HEK293 (cell line): ENCODE data around the gene PAQR7.
A peak's percentile ranks its signal among the peaks of the same experiment; 100 is the strongest.

ENCODE experiments used
- CTCF ChIA-PET: fragments of 350-600 bp; formaldehyde crosslinking; extraction: SDS; loops from one replicate; lab custom pipeline; 2021; ENCODE audit warnings: antibody characterized with exemption; lab: Yijun Ruan, JAX
- POLR2A ChIA-PET: fragments of 300-600 bp; formaldehyde crosslinking; extraction: SDS; loops from one replicate; lab custom pipeline; 2020; ENCODE audit warnings: antibody characterized with exemption, inconsistent platforms; lab: Yijun Ruan, JAX
- H3K27ac ChIP-seq: fragments of 200-500 bp; sonication (Bioruptor generic); 2 replicates; pipeline ENCODE4 v1.5.1; 2014; ENCODE audit warnings: low read depth, low read length, control low read depth, inconsistent platforms; ENCODE audit errors: extremely low read depth
- H3K36me3 ChIP-seq, 2 experiments: fragments of 200-500 bp in 1 of 2; sonication (Bioruptor generic) in 1 of 2; 1 replicate in 1 of 2; 2 replicates in 1 of 2; pipeline ENCODE4 v1.5.1; 2014 to 2017; ENCODE audit warnings: inconsistent platforms in 2 of 2, low read length in 2 of 2; ENCODE audit not compliant: control insufficient read depth in 2 of 2, insufficient read depth in 1 of 2
- H3K4me1 ChIP-seq: fragments of 200-500 bp; sonication (Bioruptor generic); 2 replicates; pipeline ENCODE4 v1.5.1; 2014; ENCODE audit warnings: mild to moderate bottlenecking, low read length, inconsistent platforms; ENCODE audit not compliant: control insufficient read depth, insufficient read depth
- H3K4me3 ChIP-seq: 2 replicates; pipeline ENCODE4 v1.5.1; 2011; ENCODE audit warnings: low read depth, mild to moderate bottlenecking, control low read depth, low read length, moderate library complexity
- H3K9me3 ChIP-seq: fragments of 200-500 bp; sonication (Bioruptor generic); 2 replicates; pipeline ENCODE4 v1.5.1; 2014; ENCODE audit warnings: low read depth, low read length, inconsistent platforms; ENCODE audit not compliant: control insufficient read depth, insufficient read depth
- PBX3 ChIP-seq: sonication (generic); formaldehyde crosslinking; IDR thresholded peaks from 2 replicates; pipeline ENCODE4 v1.8.1; 2022; ENCODE audit warnings: mild to moderate bottlenecking, moderate library complexity, missing genetic modification reagents
- SCRT2 ChIP-seq: fragments of 450-650 bp; formaldehyde crosslinking; IDR thresholded peaks from 2 replicates; pipeline ENCODE4 v1.5.1; 2016; ENCODE audit warnings: missing biosample characterization, missing genetic modification characterization
- SETDB1 ChIP-seq: IDR thresholded peaks from one replicate; pipeline ENCODE4 v1.6.1; 2017; ENCODE audit warnings: mild to moderate bottlenecking, low read length, moderate library complexity, mixed read lengths; ENCODE audit not compliant: insufficient read length
- SP3 ChIP-seq: fragments of 450-650 bp; formaldehyde crosslinking; IDR thresholded peaks from 2 replicates; pipeline ENCODE4 v1.5.1; 2016; ENCODE audit warnings: missing biosample characterization, missing genetic modification characterization
- ZFP37 ChIP-seq: fragments of 450-650 bp; formaldehyde crosslinking; IDR thresholded peaks from 2 replicates; pipeline ENCODE4 v1.5.1; 2016; ENCODE audit warnings: missing biosample characterization, missing genetic modification characterization
- ZNF112 ChIP-seq: fragments of 450-650 bp; formaldehyde crosslinking; IDR thresholded peaks from 2 replicates; pipeline ENCODE4 v1.5.0; 2017; ENCODE audit warnings: missing biosample characterization, missing genetic modification characterization
- ZNF138 ChIP-seq: fragments of 450-650 bp; formaldehyde crosslinking; IDR thresholded peaks from 2 replicates; pipeline ENCODE4 v1.5.1; 2016; ENCODE audit warnings: missing biosample characterization, missing genetic modification characterization, borderline replicate concordance
- ZNF148 ChIP-seq: fragments of 450-650 bp; formaldehyde crosslinking; IDR thresholded peaks from 2 replicates; pipeline ENCODE4 v1.5.0; 2017; ENCODE audit warnings: missing biosample characterization, missing genetic modification characterization, borderline replicate concordance
- ZNF2 ChIP-seq: fragments of 450-650 bp; formaldehyde crosslinking; IDR thresholded peaks from 2 replicates; pipeline ENCODE4 v1.5.1; 2016; ENCODE audit warnings: missing biosample characterization, missing genetic modification characterization
- ZNF366 ChIP-seq: fragments of 450-650 bp; formaldehyde crosslinking; conservative IDR thresholded peaks from 2 replicates; pipeline ENCODE4 v1.5.1; 2016; ENCODE audit warnings: missing biosample characterization, missing genetic modification characterization
- ZNF530 ChIP-seq: fragments of 450-650 bp; formaldehyde crosslinking; IDR thresholded peaks from 2 replicates; pipeline ENCODE4 v1.5.1; 2016; ENCODE audit warnings: low read depth, missing biosample characterization, missing genetic modification characterization
- ZNF610 ChIP-seq: fragments of 450-650 bp; formaldehyde crosslinking; IDR thresholded peaks from 2 replicates; pipeline ENCODE4 v1.5.1; 2016; ENCODE audit warnings: missing biosample characterization, missing genetic modification characterization, borderline replicate concordance
- ZNF747 ChIP-seq: fragments of 450-650 bp; formaldehyde crosslinking; IDR thresholded peaks from 2 replicates; pipeline ENCODE4 v1.5.1; 2016; ENCODE audit warnings: missing biosample characterization, missing genetic modification characterization
- TF ChIP-seq, protein P1 (sequence below): fragments of 450-650 bp; formaldehyde crosslinking; conservative IDR thresholded peaks from 2 replicates; pipeline ENCODE4 v1.5.1; 2016; ENCODE audit warnings: low read depth, missing biosample characterization, missing genetic modification characterization
- TF ChIP-seq, protein P2 (sequence below): fragments of 450-650 bp; formaldehyde crosslinking; IDR thresholded peaks from 2 replicates; pipeline ENCODE4 v1.5.1; 2017; ENCODE audit warnings: missing biosample characterization, missing genetic modification characterization
- TF ChIP-seq, protein P3 (sequence below): fragments of 450-650 bp; formaldehyde crosslinking; IDR thresholded peaks from 2 replicates; pipeline ENCODE4 v1.5.1; 2016; ENCODE audit warnings: missing biosample characterization, missing genetic modification characterization
- TF ChIP-seq, protein P4 (sequence below): fragments of 450-650 bp; formaldehyde crosslinking; IDR thresholded peaks from 2 replicates; pipeline ENCODE4 v1.5.1; 2017; ENCODE audit warnings: missing biosample characterization, mild to moderate bottlenecking, missing genetic modification characterization, moderate library complexity

Gene PAQR7

GRCh38 chr1:25906644-25907300, 31.3 kb upstream of the PAQR7 start (continued):
- TF ChIP-seq, protein P1, sequence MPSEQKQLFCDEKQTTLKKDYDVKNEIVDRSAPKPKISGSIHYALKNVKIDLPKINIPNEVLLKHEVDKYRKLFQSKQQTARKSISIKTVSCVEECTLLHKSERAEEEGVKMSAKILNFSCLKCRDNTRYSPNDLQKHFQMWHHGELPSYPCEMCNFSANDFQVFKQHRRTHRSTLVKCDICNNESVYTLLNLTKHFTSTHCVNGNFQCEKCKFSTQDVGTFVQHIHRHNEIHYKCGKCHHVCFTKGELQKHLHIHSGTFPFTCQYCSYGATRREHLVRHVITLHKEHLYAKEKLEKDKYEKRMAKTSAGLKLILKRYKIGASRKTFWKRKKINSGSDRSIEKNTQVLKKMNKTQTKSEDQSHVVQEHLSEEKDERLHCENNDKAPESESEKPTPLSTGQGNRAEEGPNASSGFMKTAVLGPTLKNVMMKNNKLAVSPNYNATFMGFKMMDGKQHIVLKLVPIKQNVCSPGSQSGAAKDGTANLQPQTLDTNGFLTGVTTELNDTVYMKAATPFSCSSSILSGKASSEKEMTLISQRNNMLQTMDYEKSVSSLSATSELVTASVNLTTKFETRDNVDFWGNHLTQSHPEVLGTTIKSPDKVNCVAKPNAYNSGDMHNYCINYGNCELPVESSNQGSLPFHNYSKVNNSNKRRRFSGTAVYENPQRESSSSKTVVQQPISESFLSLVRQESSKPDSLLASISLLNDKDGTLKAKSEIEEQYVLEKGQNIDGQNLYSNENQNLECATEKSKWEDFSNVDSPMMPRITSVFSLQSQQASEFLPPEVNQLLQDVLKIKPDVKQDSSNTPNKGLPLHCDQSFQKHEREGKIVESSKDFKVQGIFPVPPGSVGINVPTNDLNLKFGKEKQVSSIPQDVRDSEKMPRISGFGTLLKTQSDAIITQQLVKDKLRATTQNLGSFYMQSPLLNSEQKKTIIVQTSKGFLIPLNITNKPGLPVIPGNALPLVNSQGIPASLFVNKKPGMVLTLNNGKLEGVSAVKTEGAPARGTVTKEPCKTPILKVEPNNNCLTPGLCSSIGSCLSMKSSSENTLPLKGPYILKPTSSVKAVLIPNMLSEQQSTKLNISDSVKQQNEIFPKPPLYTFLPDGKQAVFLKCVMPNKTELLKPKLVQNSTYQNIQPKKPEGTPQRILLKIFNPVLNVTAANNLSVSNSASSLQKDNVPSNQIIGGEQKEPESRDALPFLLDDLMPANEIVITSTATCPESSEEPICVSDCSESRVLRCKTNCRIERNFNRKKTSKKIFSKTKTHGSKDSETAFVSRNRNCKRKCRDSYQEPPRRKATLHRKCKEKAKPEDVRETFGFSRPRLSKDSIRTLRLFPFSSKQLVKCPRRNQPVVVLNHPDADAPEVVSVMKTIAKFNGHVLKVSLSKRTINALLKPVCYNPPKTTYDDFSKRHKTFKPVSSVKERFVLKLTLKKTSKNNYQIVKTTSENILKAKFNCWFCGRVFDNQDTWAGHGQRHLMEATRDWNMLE (tag by site-specific recombination): no peak
- peak; percentile 41; the same call in 1 of the 2 replicates for TF ChIP-seq SP3 (tag by site-specific recombination)
- 0 out of 2 replicates have a peak, but pooled peaks have one; percentile 25 for TF ChIP-seq ZFP37 (tag by site-specific recombination)
- TF ChIP-seq ZNF2 (tag by site-specific recombination): no peak
- TF ChIP-seq, protein P2, sequence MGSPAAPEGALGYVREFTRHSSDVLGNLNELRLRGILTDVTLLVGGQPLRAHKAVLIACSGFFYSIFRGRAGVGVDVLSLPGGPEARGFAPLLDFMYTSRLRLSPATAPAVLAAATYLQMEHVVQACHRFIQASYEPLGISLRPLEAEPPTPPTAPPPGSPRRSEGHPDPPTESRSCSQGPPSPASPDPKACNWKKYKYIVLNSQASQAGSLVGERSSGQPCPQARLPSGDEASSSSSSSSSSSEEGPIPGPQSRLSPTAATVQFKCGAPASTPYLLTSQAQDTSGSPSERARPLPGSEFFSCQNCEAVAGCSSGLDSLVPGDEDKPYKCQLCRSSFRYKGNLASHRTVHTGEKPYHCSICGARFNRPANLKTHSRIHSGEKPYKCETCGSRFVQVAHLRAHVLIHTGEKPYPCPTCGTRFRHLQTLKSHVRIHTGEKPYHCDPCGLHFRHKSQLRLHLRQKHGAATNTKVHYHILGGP: no peak
- TF ChIP-seq, all 188 proteins: peak for 28

DNA sequence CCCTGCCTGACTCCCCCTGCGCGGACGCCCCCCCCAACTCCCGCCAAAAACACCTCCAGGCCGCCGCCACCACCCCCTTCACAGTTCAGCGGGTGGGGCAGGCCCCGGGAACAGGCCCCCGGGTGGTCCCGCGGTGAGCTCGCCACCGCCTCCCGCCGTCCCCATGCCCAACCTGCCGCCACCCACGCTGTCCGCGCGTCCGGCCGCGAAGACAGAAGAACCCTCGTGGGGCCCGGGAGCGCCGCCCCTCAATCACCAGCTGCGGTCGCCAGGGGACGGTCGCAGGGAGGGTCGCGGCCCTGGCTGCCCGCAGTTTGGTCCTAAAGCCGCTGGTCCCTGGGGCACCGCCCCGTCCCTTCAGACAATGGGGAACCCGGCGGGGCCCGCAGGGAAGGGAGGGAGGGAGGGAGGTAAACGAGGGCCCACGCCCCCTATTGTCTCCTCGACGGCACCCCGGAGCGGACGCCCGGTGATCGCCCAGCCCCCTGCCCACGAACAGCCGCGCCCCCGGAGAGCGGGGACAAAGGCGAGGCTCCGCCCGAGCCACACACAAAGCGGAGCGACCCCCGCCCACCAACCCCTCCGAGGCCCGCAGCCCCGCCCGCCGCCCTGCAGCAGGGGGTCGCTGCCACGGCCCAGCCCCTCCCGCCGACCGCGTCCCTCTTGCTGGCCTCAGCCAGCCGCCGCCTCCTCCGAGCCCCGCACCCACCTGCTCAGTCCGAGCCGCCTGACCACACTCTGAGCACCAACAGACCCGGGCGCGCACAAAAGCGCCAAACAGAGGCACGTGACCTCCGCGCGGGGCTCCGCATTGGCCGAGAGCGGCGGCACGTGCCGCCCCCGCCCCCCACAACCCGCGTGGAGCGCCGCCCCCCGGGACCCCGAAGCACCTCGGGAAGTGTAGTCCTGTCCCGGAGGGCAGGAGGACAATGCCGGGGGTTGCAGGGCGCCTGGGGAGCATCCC, 30.5 kb upstream of the PAQR7 start, which contains the start of gene STMN1:
TSS of gene STMN1 (minus strand) at position 740 of the 964 bp plus-strand sequence. CDS start 1,743 bp downstream, outside the sequence.
- peak within 1 kb of the TSS; percentile 89 for H3K27ac ChIP-seq
- H3K4me3 ChIP-seq: peak within 1 kb of the TSS; percentile 75
- CTCF ChIA-PET: interaction anchor here (0.6 to 3.2 kb wide), 3 partner anchors 10 to 981 kb away, joined by 3 to 35 read pairs (median 4); no protein-coding TSS in a partner anchor
- H3K4me1 ChIP-seq: peaks cover 5% of the 10 kb centered on the region
- peaks cover 22 to 37% of the 10 kb centered on the region in 2 experiments for H3K36me3 ChIP-seq
- POLR2A ChIA-PET: interaction anchor here (0.7 to 1.9 kb wide), 6 partner anchors 17 to 392 kb away, joined by 4 to 10 read pairs (median 6); partner anchors contain the start of genes PAFAH2 and PAQR7
- H3K9me3 ChIP-seq: no peaks in the 10 kb centered on the region
- TF ChIP-seq ZNF530 (tag by site-specific recombination) (no peak), SETDB1 (no peak), SCRT2 (no peak), ZNF148 (tag by site-specific recombination) (no peak), ZNF610 (peak; percentile 43; the same call in 1 of the 2 replicates), ZNF747 (tag by site-specific recombination) (no peak), ZNF138 (tag by site-specific recombination) (no peak), ZNF366 (tag by site-specific recombination) (peak; percentile 50; the same call in 1 of the 2 replicates), ZNF112 (no peak), ZNF2 (tag by site-specific recombination) (peak; percentile 62), PBX3 (no peak; the same call in 1 of the 2 replicates)
- TF ChIP-seq, protein P3, sequence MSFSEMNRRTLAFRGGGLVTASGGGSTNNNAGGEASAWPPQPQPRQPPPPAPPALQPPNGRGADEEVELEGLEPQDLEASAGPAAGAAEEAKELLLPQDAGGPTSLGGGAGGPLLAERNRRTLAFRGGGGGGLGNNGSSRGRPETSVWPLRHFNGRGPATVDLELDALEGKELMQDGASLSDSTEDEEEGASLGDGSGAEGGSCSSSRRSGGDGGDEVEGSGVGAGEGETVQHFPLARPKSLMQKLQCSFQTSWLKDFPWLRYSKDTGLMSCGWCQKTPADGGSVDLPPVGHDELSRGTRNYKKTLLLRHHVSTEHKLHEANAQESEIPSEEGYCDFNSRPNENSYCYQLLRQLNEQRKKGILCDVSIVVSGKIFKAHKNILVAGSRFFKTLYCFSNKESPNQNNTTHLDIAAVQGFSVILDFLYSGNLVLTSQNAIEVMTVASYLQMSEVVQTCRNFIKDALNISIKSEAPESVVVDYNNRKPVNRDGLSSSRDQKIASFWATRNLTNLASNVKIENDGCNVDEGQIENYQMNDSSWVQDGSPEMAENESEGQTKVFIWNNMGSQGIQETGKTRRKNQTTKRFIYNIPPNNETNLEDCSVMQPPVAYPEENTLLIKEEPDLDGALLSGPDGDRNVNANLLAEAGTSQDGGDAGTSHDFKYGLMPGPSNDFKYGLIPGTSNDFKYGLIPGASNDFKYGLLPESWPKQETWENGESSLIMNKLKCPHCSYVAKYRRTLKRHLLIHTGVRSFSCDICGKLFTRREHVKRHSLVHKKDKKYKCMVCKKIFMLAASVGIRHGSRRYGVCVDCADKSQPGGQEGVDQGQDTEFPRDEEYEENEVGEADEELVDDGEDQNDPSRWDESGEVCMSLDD (tag by site-specific recombination): peak; percentile 96
- TF ChIP-seq, protein P4, sequence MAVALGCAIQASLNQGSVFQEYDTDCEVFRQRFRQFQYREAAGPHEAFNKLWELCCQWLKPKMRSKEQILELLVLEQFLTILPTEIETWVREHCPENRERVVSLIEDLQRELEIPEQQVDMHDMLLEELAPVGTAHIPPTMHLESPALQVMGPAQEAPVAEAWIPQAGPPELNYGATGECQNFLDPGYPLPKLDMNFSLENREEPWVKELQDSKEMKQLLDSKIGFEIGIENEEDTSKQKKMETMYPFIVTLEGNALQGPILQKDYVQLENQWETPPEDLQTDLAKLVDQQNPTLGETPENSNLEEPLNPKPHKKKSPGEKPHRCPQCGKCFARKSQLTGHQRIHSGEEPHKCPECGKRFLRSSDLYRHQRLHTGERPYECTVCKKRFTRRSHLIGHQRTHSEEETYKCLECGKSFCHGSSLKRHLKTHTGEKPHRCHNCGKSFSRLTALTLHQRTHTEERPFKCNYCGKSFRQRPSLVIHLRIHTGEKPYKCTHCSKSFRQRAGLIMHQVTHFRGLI (tag by site-specific recombination): peak; percentile 57; the same call in 1 of the 2 replicates
